Epithelial cell of proximal tubule (primary cell): Measurements from ENCODE around the gene UBAC1. TPM values are rescaled to one million over a fixed set of nuclear protein-coding genes. Genes with fewer than 3 reads are reported as not detected.
"Not testable (repeated sequence)": the region's sequence is repeated elsewhere in the genome, so short reads cannot be mapped to it uniquely, and the experiment has no call there.

Source experiments
- DNase-seq: peaks from one replicate; pipeline ENCODE4 v3.0.0-alpha.2; 2011; ENCODE audit warnings: low read depth
- H3K4me3 ChIP-seq: 2 replicates; pipeline ENCODE4 v1.5.1; 2011; ENCODE audit warnings: low read depth, mild to moderate bottlenecking, low read length
- total RNA-seq: library from RNA; depleted of rRNA; stranded (reverse); fragments of >200 nt; gene quantifications from 2 replicates; pipeline ENCODE4 v1.2.3, GENCODE V29; 2015
- TF ChIP-seq, protein P1 (sequence below): conservative IDR thresholded peaks from 2 replicates; pipeline ENCODE4 v1.5.1; 2012; ENCODE audit warnings: low read depth, mild to moderate bottlenecking, low read length

UBAC1 gene
- total RNA-seq, 1 donor from 2014 or later: 40.9 TPM

DNA sequence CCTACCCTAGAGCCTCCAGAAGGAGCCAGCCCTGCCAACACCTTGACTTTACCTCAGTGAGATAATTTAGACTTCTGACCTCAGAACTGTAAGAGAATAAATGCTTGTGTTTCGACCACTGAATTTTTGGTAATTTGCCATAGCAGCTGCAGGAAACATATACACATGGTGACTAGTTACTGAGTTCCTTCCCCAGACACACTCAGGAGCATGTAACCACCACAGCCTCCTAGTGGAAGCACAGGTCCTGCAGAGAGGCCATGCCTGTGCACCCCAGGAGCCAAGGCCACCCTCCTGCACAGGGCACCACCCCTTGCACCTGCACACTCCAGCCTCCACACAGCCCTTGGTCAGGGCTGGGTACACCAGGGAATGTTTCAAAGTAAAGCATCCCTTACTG is 46.3 kb downstream of the UBAC1 start:
- H3K4me3 ChIP-seq: no peak overlapping the region
- TF ChIP-seq, protein P1, sequence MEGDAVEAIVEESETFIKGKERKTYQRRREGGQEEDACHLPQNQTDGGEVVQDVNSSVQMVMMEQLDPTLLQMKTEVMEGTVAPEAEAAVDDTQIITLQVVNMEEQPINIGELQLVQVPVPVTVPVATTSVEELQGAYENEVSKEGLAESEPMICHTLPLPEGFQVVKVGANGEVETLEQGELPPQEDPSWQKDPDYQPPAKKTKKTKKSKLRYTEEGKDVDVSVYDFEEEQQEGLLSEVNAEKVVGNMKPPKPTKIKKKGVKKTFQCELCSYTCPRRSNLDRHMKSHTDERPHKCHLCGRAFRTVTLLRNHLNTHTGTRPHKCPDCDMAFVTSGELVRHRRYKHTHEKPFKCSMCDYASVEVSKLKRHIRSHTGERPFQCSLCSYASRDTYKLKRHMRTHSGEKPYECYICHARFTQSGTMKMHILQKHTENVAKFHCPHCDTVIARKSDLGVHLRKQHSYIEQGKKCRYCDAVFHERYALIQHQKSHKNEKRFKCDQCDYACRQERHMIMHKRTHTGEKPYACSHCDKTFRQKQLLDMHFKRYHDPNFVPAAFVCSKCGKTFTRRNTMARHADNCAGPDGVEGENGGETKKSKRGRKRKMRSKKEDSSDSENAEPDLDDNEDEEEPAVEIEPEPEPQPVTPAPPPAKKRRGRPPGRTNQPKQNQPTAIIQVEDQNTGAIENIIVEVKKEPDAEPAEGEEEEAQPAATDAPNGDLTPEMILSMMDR: no peak
- no peak for DNase-seq

DNA sequence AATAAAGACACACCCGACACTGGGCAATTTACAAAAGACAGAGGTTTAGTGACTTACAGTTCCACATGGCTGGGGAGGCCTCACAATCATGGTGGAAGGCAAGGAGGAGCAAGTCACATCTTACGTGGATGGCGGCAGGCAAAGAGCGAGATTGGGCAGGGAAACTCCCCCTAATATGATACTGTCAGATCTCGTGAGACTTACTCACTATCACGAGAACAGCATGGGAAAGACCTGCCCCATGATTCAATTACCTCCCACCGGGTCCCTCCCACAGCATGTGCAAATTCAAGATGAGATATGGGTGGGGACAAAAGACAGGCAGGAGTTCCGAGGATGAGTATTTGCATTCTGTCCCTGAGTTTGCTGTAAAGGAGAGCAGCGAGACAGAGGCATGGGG is 49.9 kb downstream of the UBAC1 start:
- H3K4me3 ChIP-seq, DNase-seq: not testable (repeated sequence)

DNA sequence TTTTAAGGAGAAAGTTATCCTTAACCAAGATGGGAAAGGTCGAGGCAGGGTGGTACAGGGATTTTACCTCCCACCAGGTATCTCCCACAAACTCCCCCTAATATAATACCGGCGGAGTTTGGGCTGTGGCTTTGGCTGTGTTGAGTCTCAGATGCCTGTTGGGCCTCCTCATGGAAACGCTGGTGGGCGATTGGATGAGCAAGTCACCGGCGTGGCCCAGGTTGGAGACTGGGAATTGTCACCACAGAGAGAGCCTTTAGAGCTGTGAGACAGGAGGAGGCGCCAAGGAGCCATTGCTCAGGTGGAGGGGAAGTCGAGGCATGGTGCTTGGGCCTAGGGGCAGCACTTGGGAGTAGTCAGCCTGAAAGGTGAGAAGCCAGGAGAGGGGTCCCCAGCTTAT is 50.4 kb downstream of the UBAC1 start:
- TF ChIP-seq, protein P1: no peak
- DNase-seq: no peak

DNA sequence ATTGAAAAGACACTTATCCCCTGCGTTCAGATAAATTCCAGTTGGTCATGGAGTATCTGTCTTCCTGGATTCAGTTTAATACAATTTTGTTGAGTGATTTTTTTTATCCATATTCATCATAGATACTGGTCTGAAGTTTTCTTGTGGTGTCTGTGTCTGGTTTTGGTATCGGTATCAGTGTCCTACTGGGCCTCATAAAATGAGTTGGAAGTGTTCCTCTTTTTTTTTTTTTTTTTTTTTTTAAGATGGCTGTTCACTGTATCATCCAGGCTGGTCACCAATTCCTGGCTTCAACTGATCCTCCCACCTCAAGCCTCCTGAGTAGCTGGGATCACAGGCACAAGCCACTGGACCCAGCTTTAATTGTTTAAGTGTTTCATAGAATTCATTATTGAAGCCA is 51.0 kb downstream of the UBAC1 start:
- TF ChIP-seq, protein P1: no peak
- no peak for DNase-seq
- no peak overlapping the region for H3K4me3 ChIP-seq

More for the DNA sequence above, 50.4 kb downstream of the UBAC1 start:
- H3K4me3 ChIP-seq: no peak overlapping the region

DNA sequence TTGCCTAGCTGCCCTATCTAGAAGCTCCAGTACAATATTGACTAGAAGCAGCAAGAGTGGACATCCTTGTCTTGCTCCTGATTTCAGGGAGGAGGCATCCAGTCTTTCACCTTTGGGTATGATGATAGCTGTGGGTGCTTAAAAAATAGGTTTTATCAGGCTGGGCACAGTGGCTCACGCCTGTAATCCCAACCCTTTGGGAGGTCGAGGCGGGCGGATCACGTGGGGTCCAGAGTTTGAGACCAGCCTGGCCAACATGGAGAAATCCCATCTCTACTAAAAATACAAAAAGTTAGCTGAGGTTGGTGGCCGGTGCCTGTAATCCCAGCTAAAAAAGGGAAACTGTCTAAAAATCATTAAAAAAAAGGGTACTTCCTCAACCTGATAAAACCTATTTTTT is 51.8 kb downstream of the UBAC1 start:
- H3K4me3 ChIP-seq: peak overlapping the region; percentile 13
- TF ChIP-seq, protein P1: no peak
- DNase-seq: no peak

DNA sequence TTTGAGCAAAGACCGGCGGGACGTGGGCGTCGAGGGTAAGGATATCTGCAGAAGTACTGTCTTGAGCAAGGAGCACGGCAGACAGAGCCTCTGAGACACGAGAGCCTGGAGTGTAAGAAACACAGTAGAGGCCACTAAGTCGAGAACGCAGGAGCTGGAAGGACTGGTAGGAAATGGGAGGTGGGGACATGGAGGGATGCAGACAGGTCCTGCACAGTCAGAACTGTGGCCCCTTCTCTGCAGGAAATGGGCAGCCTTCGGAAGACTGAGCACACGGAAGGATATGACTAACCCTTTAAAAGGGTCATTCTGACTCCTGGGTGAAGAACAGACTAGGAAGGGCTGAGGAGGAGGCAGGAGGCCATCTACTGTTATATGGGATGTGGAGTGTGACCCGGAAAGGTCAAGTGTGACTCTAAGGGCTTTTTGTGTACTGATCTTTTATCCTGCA is 52.4 kb downstream of the UBAC1 start:
- TF ChIP-seq, protein P1: no peak
- no peak for DNase-seq
- H3K4me3 ChIP-seq: peak overlapping the region; percentile 5

DNA sequence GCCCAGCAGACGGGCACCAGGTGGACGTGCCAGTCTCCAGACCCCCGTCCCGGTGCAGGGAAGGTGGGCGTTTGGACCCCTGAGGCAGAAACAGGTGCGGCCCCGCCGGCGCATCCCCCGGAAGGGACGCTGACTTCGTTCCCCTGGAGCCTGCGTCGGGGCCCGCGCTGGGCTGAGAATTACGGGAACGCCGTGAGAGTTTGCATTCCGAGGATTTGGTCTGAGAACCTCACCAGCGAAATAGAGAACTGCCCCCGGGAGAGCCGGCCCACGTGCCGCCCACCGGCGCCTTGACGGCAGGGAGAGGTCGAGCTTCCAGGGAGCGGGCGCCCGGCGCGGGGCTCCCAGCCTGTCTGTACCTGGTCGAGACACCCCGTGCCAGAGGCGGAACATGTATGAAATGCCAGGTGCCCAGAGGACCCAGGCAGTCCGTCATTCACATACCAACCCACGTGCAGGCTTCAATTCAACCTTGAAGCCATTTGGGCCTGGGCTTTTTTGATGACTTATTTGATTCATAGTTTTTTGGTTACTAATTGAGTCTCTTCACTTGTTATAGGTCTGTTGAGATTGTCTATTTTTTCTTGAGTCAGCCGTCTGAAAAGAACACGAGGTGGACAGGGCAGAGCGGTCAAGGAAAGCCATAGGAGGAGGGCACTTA is 53.0 kb downstream of the UBAC1 start:
- H3K4me3 ChIP-seq: peak overlapping the region; percentile 74
- TF ChIP-seq, protein P1: no peak
- DNase-seq: no peak
